OCI-LY7 (cell line): ENCODE results near the gene SERTAD3.

Experiments
- EZH2phosphoT487 ChIP-seq: fragments of 200-600 bp; sonication (generic); IDR thresholded peaks from 2 replicates; pipeline ENCODE4 v1.6.1; 2018; ENCODE audit warnings: low read depth, borderline replicate concordance, mild to moderate bottlenecking, mixed run types, antibody characterized with exemption, low read length, moderate library complexity, mixed read lengths
- TF ChIP-seq, protein P1 (sequence below): fragments of 200-600 bp; sonication (generic); conservative IDR thresholded peaks from 2 replicates; pipeline ENCODE4 v1.5.1; 2014; ENCODE audit warnings: mild to moderate bottlenecking, antibody characterized with exemption, low read length, moderate library complexity, mixed read lengths

DNA sequence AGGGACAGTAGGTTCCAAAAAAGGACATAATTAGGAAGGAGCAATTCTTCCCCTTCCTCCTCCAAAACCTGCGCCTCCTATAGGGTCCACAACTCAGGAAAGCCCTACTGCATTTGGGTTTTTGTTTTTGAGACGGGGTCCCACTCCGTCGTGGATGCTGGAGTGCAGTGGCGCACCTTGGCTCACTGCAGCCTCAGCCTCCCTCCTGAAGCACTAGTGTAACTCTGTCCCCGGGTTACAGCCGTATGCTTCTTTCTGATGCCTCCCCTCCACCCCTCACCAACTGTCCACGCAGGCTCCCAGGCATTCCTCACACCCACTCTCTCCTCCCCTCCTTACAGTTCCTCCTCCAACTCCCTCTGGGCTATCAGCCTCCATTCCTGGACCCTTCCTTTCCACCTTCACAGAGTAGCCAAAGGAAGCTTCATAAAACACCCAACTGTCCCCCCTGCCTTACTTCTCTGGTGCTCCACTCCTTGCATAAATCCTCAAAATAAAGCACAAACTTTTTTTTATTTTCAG, 2.2 kb upstream of the SERTAD3 start:
- TF ChIP-seq, protein P1, sequence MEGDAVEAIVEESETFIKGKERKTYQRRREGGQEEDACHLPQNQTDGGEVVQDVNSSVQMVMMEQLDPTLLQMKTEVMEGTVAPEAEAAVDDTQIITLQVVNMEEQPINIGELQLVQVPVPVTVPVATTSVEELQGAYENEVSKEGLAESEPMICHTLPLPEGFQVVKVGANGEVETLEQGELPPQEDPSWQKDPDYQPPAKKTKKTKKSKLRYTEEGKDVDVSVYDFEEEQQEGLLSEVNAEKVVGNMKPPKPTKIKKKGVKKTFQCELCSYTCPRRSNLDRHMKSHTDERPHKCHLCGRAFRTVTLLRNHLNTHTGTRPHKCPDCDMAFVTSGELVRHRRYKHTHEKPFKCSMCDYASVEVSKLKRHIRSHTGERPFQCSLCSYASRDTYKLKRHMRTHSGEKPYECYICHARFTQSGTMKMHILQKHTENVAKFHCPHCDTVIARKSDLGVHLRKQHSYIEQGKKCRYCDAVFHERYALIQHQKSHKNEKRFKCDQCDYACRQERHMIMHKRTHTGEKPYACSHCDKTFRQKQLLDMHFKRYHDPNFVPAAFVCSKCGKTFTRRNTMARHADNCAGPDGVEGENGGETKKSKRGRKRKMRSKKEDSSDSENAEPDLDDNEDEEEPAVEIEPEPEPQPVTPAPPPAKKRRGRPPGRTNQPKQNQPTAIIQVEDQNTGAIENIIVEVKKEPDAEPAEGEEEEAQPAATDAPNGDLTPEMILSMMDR = no peak
- no peak for TF ChIP-seq EZH2phosphoT487
